GM13976 (cell line): ENCODE results near the gene TP53.

Experiments used
- DNase-seq: peaks from one replicate; pipeline ENCODE4 v3.0.0; 2012; ENCODE audit warnings: low spot score
- CTCF ChIP-seq: IDR thresholded peaks from 2 replicates; pipeline ENCODE4 v1.5.1; 2012; ENCODE audit warnings: borderline replicate concordance, mild to moderate bottlenecking; ENCODE audit not compliant: insufficient read depth; ENCODE audit errors: extremely low read depth, missing control alignments, control extremely low read depth
- in situ Hi-C: fragments of 300-500 bp; cut with MboI; formaldehyde crosslinking; loops from one replicate; pipeline ENCODE4 v1.12.0; 2022; ENCODE audit warnings: low sequenced_read_pairs, mixed read lengths, inconsistent platforms; ENCODE audit not compliant: unreplicated experiment

TP53 gene

DNA sequence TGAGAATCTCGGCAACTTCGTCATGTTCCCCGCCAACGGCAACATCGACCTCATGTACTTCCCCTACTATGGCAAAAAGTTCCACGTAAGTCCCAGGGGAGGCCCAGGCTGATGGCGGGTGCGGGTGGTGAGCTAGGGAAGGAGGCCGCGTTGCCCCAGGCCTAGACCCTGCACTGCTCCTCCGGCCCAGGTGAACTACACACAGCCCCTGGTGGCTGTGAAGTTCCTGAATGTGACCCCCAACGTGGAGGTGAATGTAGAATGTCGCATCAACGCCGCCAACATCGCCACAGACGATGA lies 31.8 kb downstream of the TP53 start:
- DNase-seq = no peak
- no peak for TF ChIP-seq CTCF
- in situ Hi-C loops = no loop called here

DNA sequence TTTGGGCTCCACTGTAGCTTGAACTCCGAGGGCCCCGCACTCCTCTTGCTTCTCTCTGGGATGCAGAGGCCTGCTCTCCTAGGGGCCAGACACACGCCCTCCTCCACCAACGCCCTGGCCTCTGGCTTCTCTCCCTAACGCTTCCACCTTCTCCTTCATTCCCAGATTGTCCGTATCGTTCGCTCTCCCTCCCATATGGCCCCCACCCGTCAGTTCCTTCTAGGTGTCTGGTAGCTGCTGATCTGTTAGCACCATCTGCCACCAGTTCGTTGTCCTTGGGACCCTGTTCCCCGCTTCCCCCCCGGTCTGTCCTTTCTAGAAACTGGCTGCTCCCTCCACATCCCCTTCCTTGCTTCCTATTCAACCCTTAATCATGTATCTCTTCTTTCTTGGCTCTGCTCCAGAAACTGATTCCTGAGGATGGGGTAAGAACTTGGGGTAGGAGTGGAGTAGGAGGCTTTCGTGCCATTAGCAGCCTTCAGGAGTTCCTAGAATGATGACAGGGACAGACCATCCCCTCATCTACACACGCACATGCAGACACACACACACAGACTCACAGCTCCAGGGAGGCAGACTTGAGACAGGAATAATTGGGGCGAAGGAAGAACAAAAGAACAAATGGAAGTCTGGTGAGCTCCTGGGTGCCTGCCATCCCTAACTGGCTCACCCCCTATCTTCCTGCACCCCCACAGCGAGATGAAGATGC lies 32.3 kb downstream of the TP53 start:
- DNase-seq = no peak
- TF ChIP-seq CTCF = no peak
- in situ Hi-C loops = no loop called here

DNA sequence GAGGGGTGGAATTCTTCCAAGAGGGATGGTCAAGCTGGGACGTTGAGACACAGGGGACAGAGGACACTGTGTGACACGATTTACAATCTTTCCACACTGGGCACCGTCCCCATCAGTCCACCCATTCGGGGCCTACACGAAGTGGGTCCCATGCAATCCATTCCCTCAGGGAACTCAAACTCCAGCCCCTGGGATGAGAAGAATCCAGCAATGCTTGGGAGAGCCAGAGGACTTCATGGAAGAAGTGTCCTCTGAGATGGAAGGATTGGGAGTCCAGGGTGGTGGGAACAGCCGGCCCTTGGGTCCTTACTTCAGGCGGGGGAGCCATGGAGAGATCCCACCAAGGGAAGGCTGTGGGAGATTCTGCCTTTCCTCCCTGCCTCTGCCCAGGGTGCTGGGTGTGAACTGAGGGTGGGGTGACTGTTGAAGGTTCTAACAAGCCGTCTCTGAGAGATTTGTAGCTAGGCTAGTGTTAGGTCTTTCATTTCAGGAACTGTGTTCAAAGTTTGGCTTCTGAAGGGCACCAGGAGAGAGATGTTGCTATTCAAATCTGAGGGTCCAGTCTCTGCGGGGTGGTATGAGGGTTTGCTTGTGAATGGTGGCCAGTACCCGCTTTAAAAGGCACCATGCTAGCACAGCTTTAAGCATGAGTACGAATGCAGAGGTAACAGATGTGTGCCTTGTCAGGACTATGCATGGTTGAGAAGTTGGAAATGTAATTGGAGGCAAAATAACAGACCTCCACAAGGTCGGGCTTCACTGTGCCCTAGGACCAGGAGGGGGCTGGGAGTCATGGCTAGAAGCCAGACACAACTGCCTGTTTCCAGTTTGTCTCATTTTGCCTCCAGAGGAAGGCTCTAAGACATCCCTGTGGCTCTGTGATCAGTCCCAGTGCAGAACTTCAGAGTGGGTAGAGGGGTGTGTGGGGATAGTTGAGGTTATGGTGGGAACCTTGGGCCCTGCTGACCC lies 34.6 kb downstream of the TP53 start:
- no peak for TF ChIP-seq CTCF
- no peak for DNase-seq
- in situ Hi-C loops = no loop called here

- in situ Hi-C loops = no loop called here
- TF ChIP-seq CTCF = no peak
- DNase-seq = no peak
Measured at GRCh38 chr17:7651665-7652387, 35.5 kb downstream of the TP53 start.

DNA sequence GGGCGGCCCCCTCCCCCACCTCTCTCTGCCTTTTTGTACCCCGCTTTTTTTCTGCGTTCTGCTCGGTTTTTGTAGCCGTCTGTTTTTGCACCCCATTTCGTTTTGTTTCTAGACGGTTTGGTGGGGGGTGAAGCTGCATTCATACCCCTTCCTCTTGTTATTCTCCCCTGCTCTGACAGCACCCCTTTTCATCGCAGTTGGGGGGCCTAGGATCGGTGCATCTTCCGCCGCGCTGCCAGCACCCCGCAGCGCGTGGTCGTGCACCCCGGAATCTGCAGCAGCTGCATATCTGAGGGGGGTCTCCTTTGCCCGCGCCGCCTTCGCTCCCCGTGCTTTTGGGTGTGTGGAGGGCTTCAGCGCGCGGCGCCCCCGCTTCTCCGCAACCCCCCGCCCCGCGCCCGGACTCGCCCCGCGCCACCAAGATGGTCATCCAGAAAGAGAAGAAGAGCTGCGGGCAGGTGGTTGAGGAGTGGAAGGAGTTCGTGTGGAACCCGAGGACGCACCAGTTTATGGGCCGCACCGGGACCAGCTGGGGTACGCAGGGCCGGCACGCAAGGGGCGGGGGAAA lies 36.1 kb downstream of the TP53 start:
- DNase-seq = no peak
- TF ChIP-seq CTCF = no peak
- in situ Hi-C loops = no loop called here

DNA sequence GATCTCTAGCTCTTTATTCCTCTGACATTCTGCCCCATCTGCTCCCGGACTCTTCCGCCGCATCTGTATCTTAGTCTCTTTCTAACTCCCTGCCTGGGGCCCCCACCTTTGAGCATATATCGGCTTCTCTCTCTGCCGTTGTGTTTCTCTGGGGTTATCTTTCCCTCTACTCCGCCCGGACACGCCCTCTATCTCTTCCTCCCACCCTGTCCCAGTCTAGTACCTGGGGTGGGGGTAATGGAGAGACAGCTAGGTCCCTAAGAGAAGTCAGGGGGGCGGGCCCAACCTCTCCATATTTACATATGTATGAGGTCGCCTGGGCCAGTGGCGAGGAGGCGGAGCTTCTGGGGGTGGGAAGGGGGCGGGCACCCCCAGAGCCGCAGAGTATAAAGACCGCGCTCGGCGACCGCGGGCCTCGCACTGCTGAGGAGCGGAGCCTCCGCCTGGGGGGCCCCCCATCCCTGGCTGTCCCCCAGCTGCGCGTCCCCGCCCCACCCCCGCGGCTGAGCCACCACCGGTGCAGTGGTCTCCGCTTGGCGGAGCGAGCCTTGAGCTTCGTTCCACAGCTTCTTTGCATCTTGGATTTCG lies 36.7 kb downstream of the TP53 start, which contains the start of gene ATP1B2:
Gene ATP1B2, plus strand, starts transcription at position 418 of the 588 bp plus-strand sequence. CDS start 593 bp downstream, outside the sequence.
- DNase-seq = peak; percentile 89
- in situ Hi-C loops = no loop called here
- no peak for TF ChIP-seq CTCF
